GM18858 (cell line): ENCODE measurements around the gene RSPH3.
"Not testable (repeated sequence)": the region's sequence is repeated elsewhere in the genome, so short reads cannot be mapped to it uniquely, and the experiment has no call there.

ENCODE experiments used
- ATAC-seq: cut with Tn5 transposase; IDR thresholded peaks from one replicate; pipeline ENCODE4 v1.9.1; 2021; ENCODE audit not compliant: unreplicated experiment

The RSPH3 gene, protein sequence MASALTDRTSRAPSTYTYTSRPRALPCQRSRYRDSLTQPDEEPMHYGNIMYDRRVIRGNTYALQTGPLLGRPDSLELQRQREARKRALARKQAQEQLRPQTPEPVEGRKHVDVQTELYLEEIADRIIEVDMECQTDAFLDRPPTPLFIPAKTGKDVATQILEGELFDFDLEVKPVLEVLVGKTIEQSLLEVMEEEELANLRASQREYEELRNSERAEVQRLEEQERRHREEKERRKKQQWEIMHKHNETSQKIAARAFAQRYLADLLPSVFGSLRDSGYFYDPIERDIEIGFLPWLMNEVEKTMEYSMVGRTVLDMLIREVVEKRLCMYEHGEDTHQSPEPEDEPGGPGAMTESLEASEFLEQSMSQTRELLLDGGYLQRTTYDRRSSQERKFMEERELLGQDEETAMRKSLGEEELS

DNA sequence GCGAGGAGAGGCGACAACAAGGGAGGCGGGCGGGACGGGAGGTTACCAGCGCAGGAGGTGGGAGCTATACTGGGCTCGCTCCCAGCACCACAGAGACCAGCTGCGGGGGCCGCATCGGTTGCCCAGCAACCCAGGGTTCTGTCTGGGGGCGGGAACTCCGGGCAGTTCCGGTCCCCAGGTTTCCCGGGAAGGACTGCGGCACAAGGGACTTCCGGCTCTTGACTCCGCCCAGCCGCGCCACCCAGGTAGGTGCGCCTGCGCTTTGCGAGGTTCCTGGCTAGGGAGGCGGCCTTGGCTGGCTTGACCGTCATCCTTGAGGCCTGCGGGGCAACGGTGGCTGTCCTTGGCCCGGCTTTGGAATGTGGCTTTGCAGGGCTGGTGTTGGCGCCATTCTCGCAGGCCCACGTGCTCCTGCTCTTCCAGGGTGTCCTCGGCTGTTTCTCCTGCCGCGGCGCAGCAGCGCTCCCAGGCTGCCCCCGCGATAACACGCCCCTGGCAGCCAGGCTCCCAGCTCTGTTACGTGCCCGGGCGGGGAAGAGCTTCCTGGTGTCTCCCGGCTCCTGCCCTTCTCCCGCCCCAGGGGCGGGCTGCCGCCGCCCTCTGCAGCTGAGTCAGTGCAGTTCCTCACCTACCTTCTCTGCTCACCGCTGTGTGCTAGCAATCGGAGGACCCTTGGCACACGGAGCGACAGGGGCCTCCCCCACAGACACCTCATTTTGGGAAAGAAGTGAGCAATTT lies at the start of gene RSPH3:
Gene RSPH3 (minus strand): TSS at position 537 of the 738 bp plus-strand sequence. CDS start 652 bp downstream, outside the sequence.
- peak; percentile 86 for ATAC-seq

- no peak for ATAC-seq
Observed at GRCh38 chr6:159047891-159048685, 48.1 kb upstream of the RSPH3 start.

DNA sequence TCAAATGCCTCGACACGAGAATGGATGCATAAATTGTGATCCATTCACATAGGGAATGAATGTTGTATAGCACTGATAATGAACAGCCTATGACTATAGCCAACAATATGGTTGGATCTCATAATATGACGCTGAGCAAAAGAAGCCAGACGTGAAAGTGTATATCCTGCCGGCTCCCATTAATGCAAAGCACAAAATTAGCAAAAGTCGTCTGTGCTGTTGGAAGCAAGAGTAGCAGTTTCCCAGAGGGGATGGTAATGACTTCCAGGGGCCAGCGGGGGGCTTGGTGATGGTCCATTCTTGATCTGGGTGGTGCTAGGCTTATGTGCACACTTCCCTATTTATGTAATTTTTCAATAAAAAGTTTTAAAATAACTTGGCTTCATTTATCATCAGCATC lies 45.8 kb upstream of the RSPH3 start:
- ATAC-seq = no peak

- ATAC-seq = peak; percentile 72
Observed at GRCh38 chr6:159044899-159045727, 45.1 kb upstream of the RSPH3 start, which contains the start of gene TAGAP. TSS of gene TAGAP (minus strand) at chr6:159044991. CDS start at chr6:159044146, 845 bp downstream.

- no peak for ATAC-seq
Observed at GRCh38 chr6:159043947-159044346, 43.9 kb upstream of the RSPH3 start.

DNA sequence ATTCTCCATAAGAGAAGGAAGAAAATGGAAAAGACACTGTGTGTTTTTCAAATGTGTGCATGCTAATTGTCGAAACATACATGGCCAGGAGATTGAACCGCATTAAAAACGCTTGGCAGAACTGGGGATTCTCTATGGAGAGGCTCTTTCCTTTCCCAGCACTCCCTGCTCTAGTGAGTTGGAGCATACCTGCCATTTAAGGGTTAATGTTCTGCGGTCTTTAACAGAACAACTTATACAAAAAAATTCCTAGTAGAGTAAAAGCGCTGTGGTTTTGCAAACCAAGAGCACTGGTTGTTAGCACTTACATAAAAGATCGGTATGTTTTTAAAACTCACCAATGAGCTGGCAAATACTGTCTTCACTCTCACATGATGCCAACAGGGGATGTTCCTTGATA lies 43.2 kb upstream of the RSPH3 start:
- no peak for ATAC-seq

GRCh38 chr6:159042826-159043181 lies 42.8 kb upstream of the RSPH3 start:
- no peak for ATAC-seq

- ATAC-seq = no peak
Observed at GRCh38 chr6:159042003-159042825, 42.2 kb upstream of the RSPH3 start.

DNA sequence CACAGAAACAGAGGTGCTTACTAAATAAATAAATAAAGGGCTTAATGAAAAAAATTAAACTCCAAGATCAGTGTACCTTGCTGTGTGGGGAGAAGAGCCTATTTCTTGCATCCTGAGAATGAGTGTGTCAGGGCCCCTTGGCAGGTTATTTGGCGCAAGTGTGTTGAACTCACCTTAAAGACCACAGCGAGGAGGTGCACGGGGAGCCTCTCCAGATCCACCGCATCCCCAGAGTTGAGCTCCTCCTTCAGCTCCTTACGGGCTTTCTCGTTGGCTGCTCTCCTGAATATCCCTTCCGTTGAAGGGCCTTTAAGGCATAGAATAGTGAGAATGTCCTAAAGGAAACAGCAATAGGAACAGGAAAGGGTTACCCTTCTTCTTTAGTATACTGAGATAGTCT lies 41.2 kb upstream of the RSPH3 start:
- no peak for ATAC-seq

- no peak for ATAC-seq
Observed at GRCh38 chr6:159039885-159040258, 39.9 kb upstream of the RSPH3 start.

DNA sequence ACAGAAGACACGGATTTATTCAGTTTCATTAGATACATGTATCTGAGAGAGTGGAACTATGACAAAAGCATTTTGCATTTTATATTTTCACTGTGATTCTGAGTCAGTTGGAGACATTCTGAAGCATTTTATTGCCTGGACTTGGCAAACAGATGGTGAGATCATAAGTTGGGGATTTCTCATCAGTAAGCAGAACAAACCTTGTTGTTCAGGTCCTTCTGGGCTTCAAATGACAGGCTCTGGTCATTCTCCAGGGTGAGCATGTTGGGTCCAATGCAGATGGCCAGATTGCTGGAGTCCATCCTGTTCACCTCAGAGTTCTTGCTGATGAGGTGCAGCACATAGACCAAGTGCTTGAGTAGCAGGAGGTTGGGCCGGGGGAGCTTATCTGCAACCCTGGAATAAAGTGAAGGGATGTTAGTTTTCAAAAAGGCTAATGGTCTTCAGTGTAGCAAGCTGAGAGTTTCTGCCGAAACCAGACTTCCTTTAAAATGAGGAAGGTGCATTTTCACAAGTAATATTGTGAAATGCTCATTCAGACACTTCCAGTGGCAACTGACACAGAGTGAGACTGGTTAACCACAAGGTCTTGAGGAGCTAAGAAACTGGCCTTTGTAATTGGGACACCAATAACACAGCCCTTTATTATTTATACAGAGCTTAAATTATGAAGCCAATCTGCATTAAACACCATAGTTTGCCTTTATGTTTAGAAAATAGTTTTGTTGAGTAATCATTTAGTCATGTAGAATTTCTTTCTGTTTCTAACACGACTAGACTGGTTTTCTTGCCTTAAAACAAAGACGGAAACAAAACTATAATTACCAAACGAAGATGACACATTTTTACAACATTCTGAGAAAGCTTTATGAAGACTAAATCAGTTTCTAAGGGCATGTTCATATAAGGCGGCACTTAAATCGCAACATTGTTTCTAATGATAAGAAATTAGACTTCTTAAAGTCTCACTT lies 39.2 kb upstream of the RSPH3 start:
- peak; percentile 84 for ATAC-seq

DNA sequence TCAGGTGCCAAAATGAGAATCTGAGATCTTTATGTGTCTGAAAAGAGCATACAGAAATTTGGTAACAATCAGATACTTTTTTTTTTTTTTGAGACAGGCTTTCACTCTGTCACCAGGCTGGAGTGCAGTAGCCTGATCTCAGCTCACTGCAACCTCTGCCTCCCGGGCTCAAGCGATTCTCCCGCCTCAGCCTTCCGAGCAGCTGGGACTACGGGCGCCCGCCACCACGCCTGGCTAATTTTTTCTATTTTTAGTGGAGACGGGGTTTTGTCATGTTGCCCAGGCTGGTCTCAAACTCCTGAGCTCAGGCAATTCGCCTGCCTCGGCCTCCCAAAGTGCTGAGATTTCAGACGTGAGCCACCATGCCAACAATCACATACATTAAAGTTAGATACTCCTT lies 38.3 kb upstream of the RSPH3 start:
- ATAC-seq = not testable (repeated sequence)

DNA sequence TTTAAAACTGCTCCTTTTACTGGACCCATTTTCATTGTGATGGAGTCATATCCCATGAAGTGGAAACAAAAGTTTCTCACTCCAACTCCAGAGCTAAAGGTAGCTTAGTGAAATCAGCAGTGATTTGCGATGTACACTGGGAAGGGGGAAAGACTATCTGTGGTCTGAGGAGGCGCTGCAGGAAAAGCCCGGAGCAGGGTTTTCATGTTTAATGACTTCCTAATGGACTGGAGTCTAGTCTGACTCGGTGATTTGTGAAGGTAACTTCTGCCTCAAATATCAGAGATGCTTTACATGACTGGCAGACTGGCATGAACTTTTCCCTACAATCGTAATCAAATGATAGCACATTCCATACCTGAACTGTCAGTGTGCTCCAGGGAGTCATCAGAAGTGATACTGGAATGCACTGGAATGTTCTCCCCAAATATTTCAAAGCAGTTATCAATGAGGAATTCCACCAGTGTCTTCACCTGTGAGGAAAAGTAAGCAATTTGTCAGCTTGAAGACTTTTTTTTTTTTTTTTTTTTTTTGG lies 37.8 kb upstream of the RSPH3 start:
- no peak for ATAC-seq

DNA sequence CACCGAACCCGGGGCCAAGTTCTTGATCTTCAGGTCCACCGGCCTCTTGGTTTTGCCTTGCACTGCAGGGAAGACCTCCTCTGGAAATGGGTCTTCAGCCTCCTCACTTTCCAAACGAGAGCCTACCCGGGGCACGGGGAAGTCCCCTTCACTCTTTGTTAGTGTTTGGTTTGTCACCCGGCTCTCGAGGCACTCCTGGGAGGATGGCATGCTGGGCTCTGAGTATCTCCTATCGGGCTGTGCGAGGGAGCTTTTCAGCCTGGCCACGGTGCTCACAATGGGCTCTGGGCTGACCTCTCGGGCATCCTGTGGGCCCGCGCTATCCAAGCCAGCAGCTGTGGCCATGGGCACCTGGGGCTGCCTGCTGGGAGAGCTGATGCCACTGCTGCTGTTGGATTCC lies 36.7 kb upstream of the RSPH3 start:
- no peak for ATAC-seq

DNA sequence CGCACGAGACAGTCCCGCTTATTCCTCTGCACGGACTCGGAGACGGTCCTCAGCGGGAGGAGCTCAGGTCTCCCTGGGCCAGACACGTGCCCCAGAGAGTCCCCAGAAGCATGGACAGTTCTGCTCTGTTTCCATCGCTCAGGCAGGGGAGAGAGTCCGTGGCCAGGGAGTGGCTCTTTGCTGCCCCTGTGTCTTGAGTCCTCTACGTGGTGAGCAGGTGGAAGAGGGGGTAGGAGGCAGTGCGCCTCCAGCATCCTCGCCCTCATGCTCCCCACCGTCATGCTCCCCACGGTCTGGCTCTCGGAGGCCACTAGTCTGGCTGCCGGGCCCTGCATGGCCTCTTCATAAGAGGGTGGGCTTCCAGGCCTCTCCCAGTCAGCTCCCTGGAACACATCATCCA lies 35.9 kb upstream of the RSPH3 start:
- no peak for ATAC-seq

- no peak for ATAC-seq
Observed at GRCh38 chr6:159033160-159034049, 33.4 kb upstream of the RSPH3 start.

DNA sequence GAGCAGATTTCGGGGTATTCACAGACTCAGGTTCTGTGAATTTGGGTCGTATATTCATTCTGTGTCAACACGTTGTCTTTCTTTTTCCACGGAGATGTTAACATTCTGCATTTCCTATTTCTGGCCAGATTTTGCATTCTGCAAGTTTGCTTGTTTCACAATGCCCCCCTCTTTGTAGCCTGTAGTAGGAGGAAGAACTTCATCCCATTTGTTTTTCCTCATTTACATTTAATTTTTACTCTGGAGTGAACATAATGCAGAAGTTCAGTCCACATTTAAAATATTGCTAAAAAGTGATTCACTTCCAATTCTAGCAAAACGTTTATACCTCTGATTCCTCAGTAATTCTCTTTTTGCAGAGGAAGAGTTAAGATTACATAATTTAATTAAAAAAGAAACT lies 31.8 kb upstream of the RSPH3 start:
- ATAC-seq = no peak
